HepG2 (cell line): ENCODE results near the gene MAPK14. TPM values are rescaled to one million over a fixed set of nuclear protein-coding genes. Genes with fewer than 3 reads are reported as not detected.

Experiments used
- AKAP8 ChIP-seq: sonication (generic); formaldehyde crosslinking; IDR thresholded peaks from 2 replicates; pipeline ENCODE4 v1.5.1; 2020; ENCODE audit warnings: mild to moderate bottlenecking, missing genetic modification reagents
- ARID3A ChIP-seq: IDR thresholded peaks from 2 replicates; pipeline ENCODE4 v1.6.1; 2012; ENCODE audit warnings: low read depth, low read length, improper control_type of control experiment
- ARID5B ChIP-seq: IDR thresholded peaks from 2 replicates; pipeline ENCODE4 v1.4.0; 2020; ENCODE audit warnings: mild to moderate bottlenecking, missing genetic modification reagents
- ATM ChIP-seq: fragments of 450-650 bp; IDR thresholded peaks from 2 replicates; pipeline ENCODE4 v1.7.1; 2017; ENCODE audit warnings: mild to moderate bottlenecking, borderline replicate concordance
- CTCF ChIP-seq: sonication (generic); formaldehyde crosslinking; IDR thresholded peaks from 2 replicates; pipeline ENCODE4 v1.5.0; 2020; ENCODE audit warnings: mild to moderate bottlenecking, missing genetic modification reagents, moderate library complexity
- FOXK1 ChIP-seq: sonication (generic); formaldehyde crosslinking; IDR thresholded peaks from 2 replicates; pipeline ENCODE4 v1.4.0; 2020; ENCODE audit warnings: low read depth, missing genetic modification reagents, borderline replicate concordance
- HDAC2 ChIP-seq: sonication (generic); formaldehyde crosslinking; IDR thresholded peaks from 2 replicates; pipeline ENCODE4 v1.4.0; 2020; ENCODE audit warnings: missing genetic modification reagents
- HES4 ChIP-seq: sonication (generic); formaldehyde crosslinking; IDR thresholded peaks from 2 replicates; pipeline ENCODE4 v1.9.0; 2021; ENCODE audit warnings: mild to moderate bottlenecking, missing genetic modification reagents, borderline replicate concordance
- HMG20A ChIP-seq: IDR thresholded peaks from 2 replicates; pipeline ENCODE4 v1.6.1; 2016; ENCODE audit warnings: borderline replicate concordance
- MED8 ChIP-seq: sonication (generic); formaldehyde crosslinking; IDR thresholded peaks from 2 replicates; pipeline ENCODE4 v1.8.1; 2023; ENCODE audit warnings: mild to moderate bottlenecking, missing genetic modification reagents; ENCODE audit not compliant: insufficient replicate concordance
- ZNF225 ChIP-seq: sonication (generic); formaldehyde crosslinking; IDR thresholded peaks from 2 replicates; pipeline ENCODE4 v1.4.0; 2020; ENCODE audit warnings: mild to moderate bottlenecking, missing genetic modification reagents
- ZNF512B ChIP-seq: sonication (generic); formaldehyde crosslinking; IDR thresholded peaks from 2 replicates; pipeline ENCODE4 v1.5.1; 2020; ENCODE audit warnings: missing genetic modification reagents, mild to moderate bottlenecking, borderline replicate concordance
- ZNF572 ChIP-seq: sonication (generic); formaldehyde crosslinking; IDR thresholded peaks from 2 replicates; pipeline ENCODE4 v1.5.1; 2020; ENCODE audit warnings: mild to moderate bottlenecking, missing genetic modification reagents
- ZNF768 ChIP-seq: sonication (generic); formaldehyde crosslinking; IDR thresholded peaks from 2 replicates; pipeline ENCODE4 v1.4.0; 2020; ENCODE audit warnings: missing genetic modification reagents
- ZNF782 ChIP-seq: sonication (generic); formaldehyde crosslinking; IDR thresholded peaks from 2 replicates; pipeline ENCODE4 v1.4.0; 2020; ENCODE audit warnings: missing genetic modification reagents, mild to moderate bottlenecking, borderline replicate concordance
- ZSCAN21 ChIP-seq: sonication (generic); formaldehyde crosslinking; IDR thresholded peaks from 2 replicates; pipeline ENCODE4 v1.8.0; 2022; ENCODE audit warnings: mild to moderate bottlenecking, missing genetic modification reagents, moderate library complexity, borderline replicate concordance
- polyA plus RNA-seq, 8 experiments: library from polyadenylated mRNA; depleted of rRNA in 3 of 8; stranded (reverse) in 7 of 8; unstranded in 1 of 8; fragments of >200 nt; fragmentation: Illumina TruSeq in 4 of 8; extraction: Trizol in 4 of 8; gene quantifications; 2 replicates each; pipeline versions ENCODE4 v1.2.1 to v1.2.3, GENCODE V29; 2011 to 2016; ENCODE audit warnings: low read depth in 4 of 8, missing spikeins in 1 of 8, mixed read lengths in 1 of 8; ENCODE audit not compliant: insufficient read depth in 1 of 8
- total RNA-seq, 5 experiments: library from RNA; depleted of rRNA; stranded (reverse); fragments of >200 nt; fragmentation: Illumina TruSeq; extraction: Trizol; gene quantifications; 2 replicates each; pipeline ENCODE4 v1.2.3, GENCODE V29; 2016; ENCODE audit warnings: low read depth in 1 of 5

MAPK14 gene
- total and polyA plus RNA-seq, 2 of the 13 experiments (the other 11 are each of a cell fraction or from before 2014, with no cell fraction given) = 66.3 to 67.3 TPM

- TF ChIP-seq HES4 (no peak), ARID3A (no peak), ZNF225 (CRISPR knock-in tag) (0 out of 2 replicates have a peak, but pooled peaks have one; percentile 17), MED8 (peak; percentile 64), ZNF768 (CRISPR knock-in tag) (peak; percentile 58; the same call in 1 of the 2 replicates), ZSCAN21 (CRISPR knock-in tag) (no peak), AKAP8 (CRISPR knock-in tag) (peak; percentile 34; the same call in 1 of the 2 replicates), ZNF782 (CRISPR knock-in tag) (peak; percentile 58; the same call in 1 of the 2 replicates), HMG20A (CRISPR knock-in tag) (no peak), FOXK1 (CRISPR knock-in tag) (0 out of 2 replicates have a peak, but pooled peaks have one; percentile 7), ZNF512B (CRISPR knock-in tag) (no peak; the same call in 1 of the 2 replicates), ARID5B (CRISPR knock-in tag) (0 out of 2 replicates have a peak, but pooled peaks have one; percentile 16), ZNF572 (CRISPR knock-in tag) (peak; percentile 73; the same call in 1 of the 2 replicates), ATM (no peak), HDAC2 (peak; percentile 46), CTCF (CRISPR knock-in tag) (peak; percentile 61)
Observed at GRCh38 chr6:36130667-36131510, 103.3 kb downstream of the MAPK14 start (continued).
